ENCODE measurements around the gene SWI5. TPM values are rescaled to one million over a fixed set of nuclear protein-coding genes. Genes with fewer than 3 reads are reported as not detected.
"Not testable (repeated sequence)": the region's sequence is repeated elsewhere in the genome, so short reads cannot be mapped to it uniquely, and the experiment has no call there.

Gene SWI5
- total RNA-seq = 1 to 10 TPM; 3.0 to 4.1 TPM
- 13.9 TPM for polyA plus RNA-seq (2013, experiment 1 of 2)
- polyA plus RNA-seq (2013, experiment 2 of 2) = 13.7 TPM
- total RNA-seq = 1.9 to 13.5 (median 7.7) reads per million in 172 experiments

DNA sequence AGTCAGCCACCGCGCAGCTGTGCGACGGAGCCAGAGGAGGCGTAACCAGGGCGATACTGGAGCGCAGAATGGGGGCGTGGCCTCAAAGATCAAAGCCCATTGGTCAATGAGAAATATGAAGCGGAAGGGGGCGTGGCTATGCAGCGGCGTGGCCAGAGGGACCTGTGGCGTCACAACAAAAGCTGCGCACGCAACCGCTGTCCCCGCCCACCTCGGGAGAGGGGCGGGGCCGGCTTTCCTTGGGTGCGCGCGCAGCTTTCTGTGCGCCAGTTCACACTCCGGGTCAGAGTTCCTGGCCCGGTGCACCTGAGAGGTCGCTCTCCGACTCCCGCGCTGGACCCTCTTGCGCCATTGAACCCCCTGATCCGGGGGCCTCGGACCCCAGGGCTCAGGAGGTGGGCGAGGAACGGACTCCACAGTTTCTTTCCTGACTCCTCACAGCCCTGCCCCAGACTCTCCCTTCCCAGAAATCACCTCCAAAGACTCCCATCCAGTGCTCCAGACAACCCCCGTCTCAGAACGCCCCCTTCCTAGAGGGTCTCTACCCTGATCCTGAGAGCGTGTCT, at the start of gene SWI5:
Gene SWI5, plus strand, starts transcription at position 269 of the 566 bp plus-strand sequence.
- ATAC-seq (ENCODE audit: poor library complexity) (peak; percentile 96), DNase-seq (peak; percentile 99 to 100 (median 100))
- H3K36me3 ChIP-seq (ENCODE audit: insufficient read depth, low read length) = peaks cover 20% of the 10 kb centered on the region
- no peaks in the 10 kb centered on the region for H3K9me3 ChIP-seq (ENCODE audit: control insufficient read depth in 1 of 2, insufficient read depth in 1 of 2, low read length in 2 of 2)
- peak within 1 kb of the TSS; percentile 70 to 72 for H3K27ac ChIP-seq (ENCODE audit: low read depth in 1 of 2, low read length in 2 of 2)
- peak within 1 kb of the TSS; percentile 98 for H3K4me3 ChIP-seq (ENCODE audit: low read length)
- ChIA-PET POLR2A (interaction anchor here (0.6 to 1.2 kb wide), 16 partner anchors 12 to 752 kb away, joined by 3 to 29 read pairs (median 4); partner anchors contain the start of genes BBLN, DOLK, NUP188 and SH3GLB2), CTCF (interaction anchor here (0.9 kb wide), 2 partner anchors 21 to 65 kb away, joined by 3 read pairs; no protein-coding TSS in a partner anchor)
- Mint-ChIP-seq H3K4me3 (peak within 1 kb of the TSS; percentile 98), H3K27me3 (no peaks in the 10 kb centered on the region), H3K4me1 (ENCODE audit: low read depth) (peaks cover 36% of the 10 kb centered on the region), H3K9me3 (no peaks in the 10 kb centered on the region), H3K36me3 (ENCODE audit: low read depth) (peaks cover 49% of the 10 kb centered on the region), H3K27ac (peak within 1 kb of the TSS; percentile 88)
- intact Hi-C loops (cut with DNase I, micrococcal nuclease) = loop anchor here in 1 of 2 experiments (1.0 to 5.0 kb wide), 5 partner anchors 47 to 751 kb away; partner anchors contain the start of genes COQ4, DNM1, ODF2 and SH3GLB2
- TF ChIP-seq, protein P1, sequence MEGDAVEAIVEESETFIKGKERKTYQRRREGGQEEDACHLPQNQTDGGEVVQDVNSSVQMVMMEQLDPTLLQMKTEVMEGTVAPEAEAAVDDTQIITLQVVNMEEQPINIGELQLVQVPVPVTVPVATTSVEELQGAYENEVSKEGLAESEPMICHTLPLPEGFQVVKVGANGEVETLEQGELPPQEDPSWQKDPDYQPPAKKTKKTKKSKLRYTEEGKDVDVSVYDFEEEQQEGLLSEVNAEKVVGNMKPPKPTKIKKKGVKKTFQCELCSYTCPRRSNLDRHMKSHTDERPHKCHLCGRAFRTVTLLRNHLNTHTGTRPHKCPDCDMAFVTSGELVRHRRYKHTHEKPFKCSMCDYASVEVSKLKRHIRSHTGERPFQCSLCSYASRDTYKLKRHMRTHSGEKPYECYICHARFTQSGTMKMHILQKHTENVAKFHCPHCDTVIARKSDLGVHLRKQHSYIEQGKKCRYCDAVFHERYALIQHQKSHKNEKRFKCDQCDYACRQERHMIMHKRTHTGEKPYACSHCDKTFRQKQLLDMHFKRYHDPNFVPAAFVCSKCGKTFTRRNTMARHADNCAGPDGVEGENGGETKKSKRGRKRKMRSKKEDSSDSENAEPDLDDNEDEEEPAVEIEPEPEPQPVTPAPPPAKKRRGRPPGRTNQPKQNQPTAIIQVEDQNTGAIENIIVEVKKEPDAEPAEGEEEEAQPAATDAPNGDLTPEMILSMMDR (IDR thresholded peaks at IDR 0.05) = no peak
- peaks cover 31% of the 10 kb centered on the region for H3K4me1 ChIP-seq (ENCODE audit: insufficient read depth, low read length)
- H3K27me3 ChIP-seq (ENCODE audit: control insufficient read depth in 1 of 2, insufficient read depth in 2 of 2, low read length in 2 of 2) = no peaks in the 10 kb centered on the region

DNA sequence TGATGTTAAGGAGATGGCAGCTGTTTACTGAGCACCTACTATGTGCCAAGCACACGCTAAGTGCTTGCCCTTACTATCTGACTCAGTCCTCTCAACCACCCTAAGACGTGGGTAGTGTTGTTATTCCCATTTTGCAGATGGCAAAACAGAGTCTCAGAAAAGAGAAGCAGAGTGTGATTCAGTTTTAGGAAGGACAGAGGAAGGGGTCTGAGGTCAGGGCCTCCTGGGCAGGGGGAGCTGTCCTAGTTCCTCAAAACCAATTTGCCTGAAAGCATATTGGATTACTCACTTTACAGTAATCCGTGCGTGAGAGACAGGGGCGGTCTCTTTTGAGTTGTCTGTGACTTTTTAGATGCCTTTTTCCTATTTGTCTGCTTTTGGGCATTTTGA, 49.7 kb upstream of the SWI5 start:
- Histone ChIP-seq H3K4me3 (ENCODE audit: low read length) (no peak overlapping the region), H3K4me1 (ENCODE audit: insufficient read depth, low read length) (no peaks in the 10 kb centered on the region), H3K36me3 (ENCODE audit: insufficient read depth, low read length) (no peaks in the 10 kb centered on the region), H3K9me3 (ENCODE audit: control insufficient read depth in 1 of 2, insufficient read depth in 1 of 2, low read length in 2 of 2) (no peaks in the 10 kb centered on the region), H3K27ac (ENCODE audit: low read depth in 1 of 2, low read length in 2 of 2) (no peak overlapping the region), H3K27me3 (ENCODE audit: control insufficient read depth in 1 of 2, insufficient read depth in 2 of 2, low read length in 2 of 2) (no peaks in the 10 kb centered on the region)
- H3K36me3 Mint-ChIP-seq (ENCODE audit: low read depth) = no peaks in the 10 kb centered on the region
- DNase-seq (no peak), ATAC-seq (ENCODE audit: poor library complexity) (no peak)
- TF ChIP-seq, protein P1 (IDR thresholded peaks at IDR 0.05) = no peak
- intact Hi-C loops (cut with DNase I, micrococcal nuclease) = no loop called here
- POLR2A ChIA-PET = no interaction called here
- no peaks in the 10 kb centered on the region for H3K4me1 Mint-ChIP-seq (ENCODE audit: low read depth)
- H3K9me3 Mint-ChIP-seq = no peaks in the 10 kb centered on the region
- CTCF ChIA-PET = no interaction called here
- H3K4me3 Mint-ChIP-seq = no peak overlapping the region
- no peaks in the 10 kb centered on the region for H3K27me3 Mint-ChIP-seq
- H3K27ac Mint-ChIP-seq = no peak overlapping the region

DNA sequence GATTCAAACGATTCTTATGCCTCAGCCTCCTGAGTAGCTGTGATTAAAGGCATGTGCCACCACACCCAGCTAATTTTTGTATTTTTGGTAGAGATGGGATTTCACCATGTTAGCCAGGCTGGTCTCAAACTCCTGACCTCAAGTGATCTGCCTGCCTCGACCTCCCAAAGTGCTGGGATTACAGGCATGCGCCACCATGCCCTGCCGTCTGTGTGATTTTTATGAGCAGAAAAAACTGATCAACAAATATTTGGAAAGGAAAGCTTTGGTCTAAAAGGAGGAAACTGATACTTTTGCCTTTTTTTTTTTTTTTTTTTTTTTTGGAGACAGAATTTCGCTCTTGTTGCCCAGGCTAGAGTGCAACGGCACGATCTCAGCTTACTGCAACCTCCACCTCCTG, 45.2 kb upstream of the SWI5 start:
- DNase-seq; H3K27me3 Mint-ChIP-seq; POLR2A ChIA-PET; H3K27ac ChIP-seq (ENCODE audit: low read depth in 1 of 2, low read length in 2 of 2); CTCF ChIA-PET; H3K9me3 ChIP-seq (ENCODE audit: control insufficient read depth in 1 of 2, insufficient read depth in 1 of 2, low read length in 2 of 2); H3K36me3 ChIP-seq (ENCODE audit: insufficient read depth, low read length); H3K4me1 Mint-ChIP-seq (ENCODE audit: low read depth); H3K27me3 ChIP-seq (ENCODE audit: control insufficient read depth in 1 of 2, insufficient read depth in 2 of 2, low read length in 2 of 2); H3K4me3 Mint-ChIP-seq; H3K27ac Mint-ChIP-seq; intact Hi-C loops (cut with DNase I, micrococcal nuclease); H3K36me3 Mint-ChIP-seq (ENCODE audit: low read depth); ATAC-seq (ENCODE audit: poor library complexity); H3K4me1 ChIP-seq (ENCODE audit: insufficient read depth, low read length); H3K9me3 Mint-ChIP-seq; H3K4me3 ChIP-seq (ENCODE audit: low read length): not testable (repeated sequence)

Data from CD4-positive, alpha-beta T cell (primary cell).